Endodermal cell (in vitro differentiated cells): ENCODE data around the gene OASL. TPM values are rescaled to one million over a fixed set of nuclear protein-coding genes. Genes with fewer than 3 reads are reported as not detected.

ENCODE experiments used
- DNase-seq: peaks from one replicate; pipeline ENCODE4 v3.0.0-alpha.2; 2017
- H3K27ac ChIP-seq: 2 replicates; pipeline ENCODE4 v1.5.1; 2013; ENCODE audit warnings: mild to moderate bottlenecking, low read depth, low read length, moderate library complexity
- H3K27me3 ChIP-seq: 2 replicates; pipeline ENCODE4 v1.6.1; 2013; ENCODE audit warnings: mild to moderate bottlenecking, low read length, moderate library complexity; ENCODE audit not compliant: insufficient read depth, control insufficient read depth, poor library complexity, severe bottlenecking
- H3K36me3 ChIP-seq: 2 replicates; pipeline ENCODE4 v1.7.0; 2013; ENCODE audit warnings: mild to moderate bottlenecking, low read length, moderate library complexity; ENCODE audit not compliant: control insufficient read depth, insufficient read depth
- H3K4me1 ChIP-seq: one replicate; pipeline ENCODE4 v1.7.0; 2013; ENCODE audit warnings: low read length; ENCODE audit not compliant: control insufficient read depth, insufficient read depth
- H3K4me3 ChIP-seq: 2 replicates; pipeline ENCODE4 v1.5.1; 2013; ENCODE audit warnings: mild to moderate bottlenecking, low read length, moderate library complexity
- H3K9ac ChIP-seq: 2 replicates; pipeline ENCODE4 v1.6.1; 2013; ENCODE audit warnings: mild to moderate bottlenecking, low read length, moderate library complexity; ENCODE audit not compliant: poor library complexity, severe bottlenecking; ENCODE audit errors: extremely low read depth
- H3K9me3 ChIP-seq: 2 replicates; pipeline ENCODE4 v1.6.1; 2013; ENCODE audit warnings: mild to moderate bottlenecking, low read length, moderate library complexity; ENCODE audit not compliant: control insufficient read depth
- H3K27ac Mint-ChIP-seq: 2 replicates; pipeline ENCODE4 v1.8.0; 2020; ENCODE audit warnings: mixed read lengths
- H3K27me3 Mint-ChIP-seq: 2 replicates; pipeline ENCODE4 v1.8.0; 2021; ENCODE audit warnings: mild to moderate bottlenecking, mixed read lengths; ENCODE audit not compliant: insufficient read depth
- H3K36me3 Mint-ChIP-seq: 2 replicates; pipeline ENCODE4 v1.8.0; 2020; ENCODE audit warnings: low read depth, mixed read lengths
- H3K4me1 Mint-ChIP-seq: 2 replicates; pipeline ENCODE4 v1.8.0; 2020; ENCODE audit warnings: mixed read lengths
- H3K4me3 Mint-ChIP-seq: 2 replicates; pipeline ENCODE4 v1.8.0; 2020; ENCODE audit warnings: mild to moderate bottlenecking, moderate library complexity, mixed read lengths
- H3K9me3 Mint-ChIP-seq: 2 replicates; pipeline ENCODE4 v1.8.0; 2020; ENCODE audit warnings: mild to moderate bottlenecking, mixed read lengths
- CTCF ChIP-seq: fragments of 200-600 bp; sonication (generic); conservative IDR thresholded peaks from 2 replicates; pipeline ENCODE4 v1.5.0; 2021; ENCODE audit warnings: antibody characterized with exemption, mild to moderate bottlenecking
- WGBS, 2 experiments: methylation state at CpG; one replicate each; pipeline versions ENCODE4 v1.1.5 to v1.1.7; 2013; ENCODE audit warnings: missing lambda C conversion rate in 2 of 2, mixed read lengths in 1 of 2; ENCODE audit not compliant: insufficient coverage in 1 of 2, insufficient read length in 1 of 2; 5-methylcytosine and 5-hydroxymethylcytosine counted together
- total RNA-seq, 2 donors: library from RNA; stranded (reverse); fragmentation: NEBNext Ultra II Directional in 1 of 2; extraction: Animal tissue kit (Norgen Biotek cat#: 25700) in 1 of 2; gene quantifications; 2 replicates in 1 of 2; 3 replicates in 1 of 2; pipeline ENCODE4 v1.2.1, GENCODE V29; 2021

Gene OASL
- total RNA-seq, 2 donors from 2014 or later = not detected

DNA sequence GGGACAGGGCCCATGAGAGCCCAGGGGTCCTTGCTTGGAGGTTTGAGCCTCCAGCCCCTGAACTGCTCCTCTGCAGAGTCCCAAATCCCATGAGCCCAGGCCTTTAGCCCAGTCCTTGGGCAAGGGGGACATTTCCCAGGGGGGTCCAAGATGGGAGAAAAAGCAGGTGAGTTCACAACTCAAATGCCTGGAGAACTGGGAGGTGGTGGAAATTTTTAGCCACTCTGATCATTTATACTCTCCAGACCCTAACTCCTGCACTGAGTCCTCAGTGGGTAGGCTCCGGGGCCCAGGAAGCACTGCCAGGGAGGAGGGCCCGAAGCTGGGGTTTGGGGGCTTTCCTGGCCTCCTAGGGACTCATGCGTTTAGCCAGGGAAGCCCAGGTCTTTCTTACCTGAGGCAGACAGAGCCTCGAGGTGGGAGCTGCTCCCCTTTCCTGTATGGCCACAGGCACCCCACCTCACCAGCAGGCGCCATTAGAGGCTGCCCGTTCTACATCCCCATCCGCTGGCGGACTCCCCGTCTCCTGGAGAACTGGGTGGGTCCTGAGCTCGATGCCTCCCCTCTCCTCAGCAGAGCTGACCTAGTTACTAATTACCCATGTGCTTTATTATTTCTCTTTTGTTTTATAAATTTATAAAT lies 59.7 kb downstream of the OASL start:
- peak overlapping the region; percentile 47 for H3K4me3 Mint-ChIP-seq

DNA sequence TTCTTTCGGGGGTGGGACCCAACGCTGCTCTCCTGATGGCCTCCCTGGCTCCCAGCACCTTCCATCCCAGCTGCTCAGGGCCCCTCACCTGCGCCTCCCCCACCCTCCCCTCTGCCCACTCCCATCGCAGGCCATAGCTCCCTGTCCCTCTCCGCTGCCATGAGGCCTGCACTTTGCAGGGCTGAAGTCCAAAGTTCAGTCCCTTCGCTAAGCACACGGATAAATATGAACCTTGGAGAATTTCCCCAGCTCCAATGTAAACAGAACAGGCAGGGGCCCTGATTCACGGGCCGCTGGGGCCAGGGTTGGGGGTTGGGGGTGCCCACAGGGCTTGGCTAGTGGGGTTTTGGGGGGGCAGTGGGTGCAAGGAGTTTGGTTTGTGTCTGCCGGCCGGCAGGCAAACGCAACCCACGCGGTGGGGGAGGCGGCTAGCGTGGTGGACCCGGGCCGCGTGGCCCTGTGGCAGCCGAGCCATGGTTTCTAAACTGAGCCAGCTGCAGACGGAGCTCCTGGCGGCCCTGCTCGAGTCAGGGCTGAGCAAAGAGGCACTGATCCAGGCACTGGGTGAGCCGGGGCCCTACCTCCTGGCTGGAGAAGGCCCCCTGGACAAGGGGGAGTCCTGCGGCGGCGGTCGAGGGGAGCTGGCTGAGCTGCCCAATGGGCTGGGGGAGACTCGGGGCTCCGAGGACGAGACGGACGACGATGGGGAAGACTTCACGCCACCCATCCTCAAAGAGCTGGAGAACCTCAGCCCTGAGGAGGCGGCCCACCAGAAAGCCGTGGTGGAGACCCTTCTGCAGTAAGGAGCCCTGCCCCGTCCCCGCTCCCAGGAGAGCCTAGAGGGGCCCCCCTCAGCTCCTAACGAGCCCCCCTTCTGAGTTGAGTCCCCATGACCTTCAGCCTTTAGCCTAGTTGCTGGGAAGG lies 60.5 kb downstream of the OASL start, which contains the start of gene HNF1A:
TSS of gene HNF1A (plus strand) at position 248 of the 924 bp plus-strand sequence. CDS start at position 474, 226 bp downstream.
- Mint-ChIP-seq H3K4me1 (peaks cover 19% of the 10 kb centered on the region), H3K9me3 (no peaks in the 10 kb centered on the region), H3K27ac (no peak within 1 kb of the TSS), H3K27me3 (no peaks in the 10 kb centered on the region), H3K4me3 (peak within 1 kb of the TSS; percentile 47), H3K36me3 (peaks cover 4% of the 10 kb centered on the region)
- Histone ChIP-seq H3K9me3 (no peaks in the 10 kb centered on the region), H3K27me3 (no peaks in the 10 kb centered on the region), H3K36me3 (no peaks in the 10 kb centered on the region), H3K4me1 (no peaks in the 10 kb centered on the region), H3K27ac (no peak within 1 kb of the TSS), H3K4me3 (no peak within 1 kb of the TSS), H3K9ac (no peak within 1 kb of the TSS)
- WGBS, 2 experiments = 91 to 93% methylated on average over 15 to 40 of the region's 40 CpGs
- no peak for DNase-seq
- no peak for TF ChIP-seq CTCF

More for the DNA sequence above, 59.7 kb downstream of the OASL start:
- H3K36me3 ChIP-seq = no peaks in the 10 kb centered on the region
- DNase-seq = no peak
- H3K27me3 ChIP-seq = no peaks in the 10 kb centered on the region
- H3K27me3 Mint-ChIP-seq = no peaks in the 10 kb centered on the region
- 93 to 95% methylated on average over 7 to 10 of the region's 10 CpGs for WGBS, 2 experiments
- H3K4me1 ChIP-seq = no peaks in the 10 kb centered on the region
- peaks cover 27% of the 10 kb centered on the region for H3K4me1 Mint-ChIP-seq
- no peak overlapping the region for H3K9ac ChIP-seq
- no peaks in the 10 kb centered on the region for H3K9me3 Mint-ChIP-seq
- no peaks in the 10 kb centered on the region for H3K9me3 ChIP-seq
- H3K27ac ChIP-seq = no peak overlapping the region
- TF ChIP-seq CTCF = no peak
- H3K36me3 Mint-ChIP-seq = peaks cover 4% of the 10 kb centered on the region
- no peak overlapping the region for H3K27ac Mint-ChIP-seq
- H3K4me3 ChIP-seq = no peak overlapping the region

DNA sequence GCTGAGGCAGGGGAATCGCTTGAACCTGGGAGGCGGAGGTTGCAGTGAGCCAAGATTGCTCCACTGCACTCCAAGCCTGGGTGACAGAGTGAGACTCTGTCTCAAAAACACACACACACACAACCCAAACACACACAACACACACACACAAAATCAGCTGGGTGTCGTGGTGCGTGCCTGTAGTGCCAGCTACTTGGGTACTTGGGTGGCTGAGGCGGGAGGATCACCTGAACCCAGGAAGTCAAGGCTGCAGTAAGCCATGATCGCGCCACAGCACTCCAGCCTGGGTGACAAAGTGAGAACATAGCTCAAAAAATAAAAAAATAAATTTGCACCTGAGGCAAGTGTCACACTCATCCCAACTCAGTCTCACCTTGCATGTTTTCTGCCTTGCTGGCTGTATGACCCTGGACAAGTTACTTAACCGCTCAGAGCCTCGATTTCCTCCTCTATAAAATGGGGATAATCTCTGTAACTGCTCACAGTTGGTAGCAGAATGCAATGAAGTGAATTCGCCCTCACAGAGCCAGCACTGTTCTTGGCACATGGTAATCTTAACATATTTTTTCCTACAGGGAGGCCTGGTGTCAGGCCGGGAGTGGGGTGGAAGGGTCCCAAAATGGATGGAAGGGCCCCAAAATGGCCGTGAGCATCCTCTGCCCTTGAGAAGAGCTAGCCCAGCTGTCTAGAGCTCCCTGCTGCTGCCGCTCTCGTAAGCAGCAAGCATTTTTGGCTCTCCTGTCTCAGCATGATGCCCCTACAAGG lies 61.3 kb downstream of the OASL start:
- H3K27ac Mint-ChIP-seq = no peak overlapping the region

More for the DNA sequence above, 61.3 kb downstream of the OASL start:
- Mint-ChIP-seq H3K36me3 (peaks cover 4% of the 10 kb centered on the region), H3K27me3 (no peaks in the 10 kb centered on the region), H3K9me3 (no peaks in the 10 kb centered on the region), H3K4me3 (peak overlapping the region; percentile 15), H3K4me1 (peaks cover 22% of the 10 kb centered on the region)
- peaks cover 4% of the 10 kb centered on the region for H3K4me1 ChIP-seq
- no peaks in the 10 kb centered on the region for H3K27me3 ChIP-seq
- H3K4me3 ChIP-seq = no peak overlapping the region
- 89 to 94% methylated on average over 13 to 14 of the region's 14 CpGs for WGBS, 2 experiments
- H3K9ac ChIP-seq = no peak overlapping the region
- no peaks in the 10 kb centered on the region for H3K9me3 ChIP-seq
- TF ChIP-seq CTCF = no peak
- H3K27ac ChIP-seq = no peak overlapping the region
- no peaks in the 10 kb centered on the region for H3K36me3 ChIP-seq
- no peak for DNase-seq
